Mucosa of descending colon (tissue), 3 donors: ENCODE results near the gene PLEKHM3. TPM values are rescaled to one million over a fixed set of nuclear protein-coding genes. Genes with fewer than 3 reads are reported as not detected.

ENCODE experiments used
- ATAC-seq: fragments of 200-7000 bp; cut with Tn5 transposase; one replicate; pipeline ENCODE4 v1.9.1; 2020; ENCODE audit warnings: mild to moderate bottlenecking, moderate library complexity
- DNase-seq, 3 donors: peaks; one replicate each; pipeline ENCODE4 v3.0.0-alpha.2; 2020
- H3K36me3 ChIP-seq: fragments of 200-600 bp; one replicate; pipeline ENCODE4 v1.8.0; 2021; ENCODE audit warnings: low read depth, mild to moderate bottlenecking
- H3K4me1 ChIP-seq: fragments of 200-600 bp; one replicate; pipeline ENCODE4 v1.8.0; 2021; ENCODE audit warnings: low read depth, mild to moderate bottlenecking
- H3K4me3 ChIP-seq: fragments of 200-600 bp; one replicate; pipeline ENCODE4 v1.8.0; 2021; ENCODE audit warnings: mild to moderate bottlenecking
- H3K9me3 ChIP-seq: fragments of 200-600 bp; one replicate; pipeline ENCODE4 v1.8.0; 2021; ENCODE audit warnings: mild to moderate bottlenecking
- CTCF ChIP-seq: fragments of 200-600 bp; IDR thresholded peaks from one replicate; pipeline ENCODE4 v1.8.0; 2022; ENCODE audit warnings: antibody characterized with exemption, mild to moderate bottlenecking
- intact Hi-C, 2 donors: fragments of 100-400 bp; cut with DNase I in 1 of 2; cut with micrococcal nuclease in 1 of 2; formaldehyde crosslinking; loops; one replicate each; pipeline versions ENCODE4 v1.11.0 to v1.11.1; 2022; cut with DNase I, micrococcal nuclease
- total RNA-seq, 3 donors: library from RNA; stranded (reverse); fragmentation: NEBNext Ultra II Directional in 2 of 3; extraction: Animal tissue kit (Norgen Biotek cat#: 25700) in 2 of 3; gene quantifications; one replicate each; pipeline versions ENCODE4 v1.2.1 to v1.2.4, GENCODE V29; 2021 to 2023
- donor health status: DM: no; HTN: no; CAD: no; lungs with moderate emphysema.
- donor health status: DM: no; HTN: no; CAD: no.
- donor health status: DM: no; HTN: yes; CAD: no.

The PLEKHM3 gene
- total RNA-seq, 3 donors from 2014 or later, result 9.7 to 21.1 (median 12.9) TPM

- DNase-seq, result no peak
- no peak for TF ChIP-seq CTCF
- H3K4me1 ChIP-seq, result peaks cover 34% of the 10 kb centered on the region
- no peaks in the 10 kb centered on the region for H3K9me3 ChIP-seq
- peak; percentile 26 for ATAC-seq
- intact Hi-C loops, result no loop called here
- H3K4me3 ChIP-seq, result no peak overlapping the region
- no peaks in the 10 kb centered on the region for H3K36me3 ChIP-seq
Observed at GRCh38 chr2:207847098-207847806, 178.1 kb downstream of the PLEKHM3 start.

GRCh38 chr2:207845202-207845864 lies 180.0 kb downstream of the PLEKHM3 start:
- intact Hi-C loops, result no loop called here
- Histone ChIP-seq H3K4me1 (peaks cover 34% of the 10 kb centered on the region), H3K36me3 (no peaks in the 10 kb centered on the region), H3K9me3 (no peaks in the 10 kb centered on the region), H3K4me3 (no peak overlapping the region)
- peak; percentile 73 for ATAC-seq
- DNase-seq, result no peak
- TF ChIP-seq CTCF, result no peak

GRCh38 chr2:207844648-207845047 lies 180.7 kb downstream of the PLEKHM3 start:
- no peak for ATAC-seq
- DNase-seq, result no peak
- no peak overlapping the region for H3K4me3 ChIP-seq
- peaks cover 34% of the 10 kb centered on the region for H3K4me1 ChIP-seq
- intact Hi-C loops, result no loop called here
- TF ChIP-seq CTCF, result no peak
- H3K9me3 ChIP-seq, result no peaks in the 10 kb centered on the region
- H3K36me3 ChIP-seq, result no peaks in the 10 kb centered on the region

- ATAC-seq, result no peak
- DNase-seq, result peak in 1 of 3 donors; percentile 1
- Histone ChIP-seq H3K36me3 (no peaks in the 10 kb centered on the region), H3K4me1 (peaks cover 16% of the 10 kb centered on the region), H3K4me3 (no peak overlapping the region), H3K9me3 (no peaks in the 10 kb centered on the region)
- intact Hi-C loops, result no loop called here
- no peak for TF ChIP-seq CTCF
Observed at GRCh38 chr2:207840101-207840500, 185.2 kb downstream of the PLEKHM3 start.

GRCh38 chr2:207839575-207839974 lies 185.8 kb downstream of the PLEKHM3 start:
- DNase-seq (peak in 1 of 3 donors; percentile 2), ATAC-seq (no peak)
- intact Hi-C loops, result no loop called here
- Histone ChIP-seq H3K9me3 (no peaks in the 10 kb centered on the region), H3K4me1 (peaks cover 11% of the 10 kb centered on the region), H3K4me3 (no peak overlapping the region), H3K36me3 (no peaks in the 10 kb centered on the region)
- TF ChIP-seq CTCF, result no peak
